GM21367 (cell line): ENCODE measurements around the gene PTRH2.

Source experiments
- ATAC-seq: cut with Tn5 transposase; IDR thresholded peaks from one replicate; pipeline ENCODE4 v1.9.1; 2021; ENCODE audit not compliant: unreplicated experiment

The PTRH2 gene

DNA sequence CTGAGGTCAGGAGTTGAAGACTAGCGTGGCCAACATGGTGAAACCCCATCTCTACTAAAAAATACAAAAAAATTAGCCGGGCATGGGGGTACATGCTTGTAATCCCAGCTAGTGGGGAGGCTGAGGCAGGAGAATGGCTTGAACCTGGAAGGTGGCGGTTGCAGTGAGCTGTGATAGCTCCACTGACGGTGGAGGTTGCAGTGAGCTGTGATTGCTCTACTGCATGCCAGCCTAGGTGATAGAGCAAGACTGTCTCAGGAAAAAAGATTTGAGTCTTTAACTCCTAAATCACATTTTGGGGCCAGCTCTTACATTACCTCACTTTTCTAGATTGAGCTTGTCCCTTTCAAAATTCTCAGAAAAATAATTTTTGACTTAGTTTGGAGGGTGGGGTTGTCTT, 15.4 kb upstream of the PTRH2 start:
- ATAC-seq: no peak

DNA sequence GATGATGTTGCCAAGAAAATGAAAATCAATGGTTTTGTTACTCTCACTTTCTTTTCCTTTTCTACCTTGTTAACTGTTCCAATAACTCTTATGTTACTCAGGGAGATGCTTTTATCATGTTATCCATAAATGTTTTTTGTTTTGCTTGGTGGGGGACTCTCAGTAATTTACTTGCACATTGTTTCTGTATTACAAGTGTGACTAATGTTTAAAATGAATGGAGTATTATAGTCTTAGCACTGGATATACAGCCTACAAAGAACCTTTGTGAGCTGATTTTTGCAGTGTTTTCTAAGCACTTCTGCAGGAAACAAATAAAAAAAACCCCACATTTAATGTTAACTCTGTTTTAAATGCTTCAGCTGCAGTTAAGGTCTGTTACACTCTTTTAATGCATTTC, 12.3 kb upstream of the PTRH2 start:
- ATAC-seq: no peak

GRCh38 chr17:59716427-59716826, 9.2 kb upstream of the PTRH2 start:
- no peak for ATAC-seq

- no peak for ATAC-seq
Measured at GRCh38 chr17:59714255-59714654, 7.0 kb upstream of the PTRH2 start.

DNA sequence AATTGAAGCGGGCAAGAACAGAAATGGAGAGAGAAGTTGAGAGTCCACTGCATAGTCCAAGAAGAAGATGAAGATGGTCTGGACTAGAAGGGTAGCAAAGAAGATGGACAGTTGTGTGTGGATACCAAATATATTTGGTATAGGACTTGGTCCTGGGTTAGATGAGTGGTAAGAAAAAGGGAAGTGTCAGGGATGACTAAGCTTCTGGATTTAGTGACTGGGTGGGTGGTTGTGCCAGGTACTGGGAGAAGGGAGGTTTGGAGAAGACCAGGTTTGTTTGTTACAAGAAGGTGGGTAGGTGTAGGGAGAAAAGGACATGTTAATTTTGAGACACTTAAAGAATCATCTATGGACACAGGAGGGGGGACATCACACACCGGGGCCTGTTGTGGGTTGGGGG, 5.6 kb upstream of the PTRH2 start:
- ATAC-seq: no peak

- no peak for ATAC-seq
Measured at GRCh38 chr17:59711936-59712335, 4.7 kb upstream of the PTRH2 start.

- no peak for ATAC-seq
Measured at GRCh38 chr17:59707971-59708430, 771 bp upstream of the PTRH2 start.

DNA sequence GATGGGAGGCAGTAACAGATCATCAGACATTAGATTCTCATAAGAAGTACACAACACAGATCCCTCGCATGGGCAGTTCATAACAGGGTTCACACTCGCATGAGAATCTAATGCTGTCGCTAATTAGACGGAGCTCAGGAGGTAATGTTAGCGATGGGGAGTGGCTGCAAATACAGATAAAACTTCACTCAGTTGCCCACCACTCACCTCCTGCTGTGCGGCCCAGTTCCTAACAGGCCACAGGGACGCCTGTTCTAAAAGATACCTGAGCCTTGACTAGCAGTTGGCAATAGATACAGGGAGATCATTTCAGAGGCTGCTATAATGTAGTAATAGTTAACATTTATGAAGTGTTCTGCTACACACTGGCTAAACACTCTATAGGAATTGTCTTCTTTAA, 4.9 kb downstream of the PTRH2 start:
- no peak for ATAC-seq

- ATAC-seq: no peak
Measured at GRCh38 chr17:59699786-59700185, 7.4 kb downstream of the PTRH2 start.

DNA sequence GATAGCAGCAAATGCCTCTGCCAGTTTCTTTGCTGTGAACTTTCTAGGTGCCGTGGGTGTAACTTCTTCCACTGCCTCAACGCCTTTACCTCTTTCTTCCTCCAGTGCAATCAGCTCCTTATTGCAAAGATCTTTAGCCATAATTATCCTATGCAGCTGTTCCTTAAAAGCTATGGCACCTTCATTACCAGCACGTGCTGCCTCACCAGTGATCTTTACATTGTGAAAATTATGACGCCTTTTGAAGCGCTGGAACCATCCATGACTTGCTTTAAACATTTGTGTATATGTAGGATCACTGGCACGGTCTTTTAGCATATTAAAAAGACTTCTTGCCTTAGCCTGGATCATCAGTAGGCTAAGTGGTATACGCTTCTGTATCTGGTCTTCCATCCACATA, 8.0 kb downstream of the PTRH2 start:
- no peak for ATAC-seq

DNA sequence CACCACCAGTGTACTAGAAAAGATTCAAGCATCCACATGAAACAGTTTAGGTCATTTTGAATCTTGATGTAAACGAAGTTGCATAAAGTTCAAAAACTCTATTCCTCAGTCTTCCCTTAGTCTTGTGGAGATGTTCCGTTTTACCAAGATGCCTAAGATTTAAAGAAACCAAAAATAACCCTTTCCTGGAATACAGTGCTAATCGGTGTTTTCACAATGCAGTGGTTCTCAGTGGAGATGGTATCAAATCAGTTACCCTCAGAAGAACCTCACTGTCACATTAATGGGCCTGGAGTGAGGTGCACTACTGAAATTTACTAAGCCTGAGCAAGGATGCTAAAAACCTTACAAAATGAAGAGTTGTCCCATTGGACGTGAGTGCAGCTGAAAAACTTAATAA, 9.1 kb downstream of the PTRH2 start:
- ATAC-seq: no peak

- no peak for ATAC-seq
Measured at GRCh38 chr17:59696682-59697277, 10.4 kb downstream of the PTRH2 start.

DNA sequence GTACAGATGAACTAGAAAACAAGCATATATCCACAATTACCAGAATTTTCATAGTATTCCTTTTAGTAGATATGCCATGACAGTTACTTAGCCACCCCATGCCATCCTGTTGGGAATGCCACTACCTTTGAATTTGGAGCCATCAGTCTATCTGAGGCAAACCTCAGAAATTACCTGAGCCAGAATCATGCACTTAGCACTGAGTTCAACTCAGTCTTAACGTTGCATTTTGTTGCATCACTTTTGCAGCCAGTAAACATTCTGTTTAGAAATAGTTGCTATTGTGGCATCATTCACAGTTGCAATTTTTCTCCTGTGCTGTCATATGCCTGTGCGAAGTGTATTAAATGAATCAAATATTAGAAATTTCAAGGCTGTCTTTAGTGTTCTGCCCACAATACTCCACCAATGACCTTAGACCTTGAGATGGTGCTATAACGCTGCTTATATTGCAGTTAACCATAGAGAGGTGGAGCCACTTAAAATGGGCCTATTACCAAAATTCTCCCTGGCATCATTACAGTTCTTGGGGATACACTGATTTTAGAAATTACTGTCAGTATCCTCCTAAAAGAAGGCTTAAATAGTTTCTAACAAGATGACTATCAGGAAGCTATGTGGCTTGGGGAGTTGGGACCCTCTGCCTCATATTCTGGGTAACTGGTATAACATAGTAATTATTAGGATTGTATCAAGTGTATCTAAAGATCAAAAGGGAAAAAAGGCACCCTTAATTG, 11.1 kb downstream of the PTRH2 start:
- ATAC-seq: no peak

- no peak for ATAC-seq
Measured at GRCh38 chr17:59694344-59694743, 12.9 kb downstream of the PTRH2 start.

DNA sequence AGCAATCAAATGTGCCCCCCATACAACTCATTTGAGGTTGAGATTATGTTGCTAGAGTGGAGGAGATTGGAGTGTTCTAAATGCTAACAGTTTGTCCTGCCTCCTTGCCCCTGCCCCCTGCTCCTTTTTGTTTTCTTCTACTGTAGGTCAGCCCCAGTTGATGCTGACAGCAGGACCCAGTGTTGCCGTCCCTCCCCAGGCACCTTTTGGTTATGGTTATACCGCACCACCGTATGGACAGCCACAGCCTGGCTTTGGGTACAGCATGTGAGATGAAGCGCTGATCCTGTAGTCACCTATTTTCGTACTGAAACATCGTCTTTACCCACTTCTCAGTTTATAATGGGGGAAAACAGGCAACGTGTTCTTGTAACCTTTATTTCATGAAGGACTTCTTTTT, 13.6 kb downstream of the PTRH2 start:
- no peak for ATAC-seq

GRCh38 chr17:59688496-59688895, 18.7 kb downstream of the PTRH2 start:
- ATAC-seq: no peak

- no peak for ATAC-seq
Measured at GRCh38 chr17:59688008-59688407, 19.2 kb downstream of the PTRH2 start.

GRCh38 chr17:59684967-59685366, 22.3 kb downstream of the PTRH2 start:
- ATAC-seq: no peak

- no peak for ATAC-seq
Measured at GRCh38 chr17:59683283-59683682, 23.9 kb downstream of the PTRH2 start.

- no peak for ATAC-seq
Measured at GRCh38 chr17:59680314-59680713, 26.9 kb downstream of the PTRH2 start.

DNA sequence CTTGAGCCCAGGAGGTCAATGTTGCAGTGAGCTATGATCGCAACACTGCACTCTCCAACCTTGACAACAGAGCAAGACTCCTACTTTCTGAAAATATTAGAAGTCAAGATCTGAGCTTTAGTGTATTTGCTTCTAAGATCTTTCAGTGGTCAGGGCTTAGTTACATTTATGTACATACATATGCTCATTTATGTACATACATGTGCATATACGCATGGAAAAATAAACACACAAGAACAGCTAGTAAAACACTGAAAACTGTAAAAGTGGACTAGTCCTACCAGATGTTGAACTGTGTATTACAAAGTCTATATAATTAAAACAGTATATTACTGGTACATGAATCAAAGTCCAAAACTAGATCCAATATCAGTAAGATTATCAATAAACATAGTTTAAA, 28.3 kb downstream of the PTRH2 start:
- ATAC-seq: no peak

GRCh38 chr17:59676716-59677115, 30.5 kb downstream of the PTRH2 start:
- no peak for ATAC-seq

DNA sequence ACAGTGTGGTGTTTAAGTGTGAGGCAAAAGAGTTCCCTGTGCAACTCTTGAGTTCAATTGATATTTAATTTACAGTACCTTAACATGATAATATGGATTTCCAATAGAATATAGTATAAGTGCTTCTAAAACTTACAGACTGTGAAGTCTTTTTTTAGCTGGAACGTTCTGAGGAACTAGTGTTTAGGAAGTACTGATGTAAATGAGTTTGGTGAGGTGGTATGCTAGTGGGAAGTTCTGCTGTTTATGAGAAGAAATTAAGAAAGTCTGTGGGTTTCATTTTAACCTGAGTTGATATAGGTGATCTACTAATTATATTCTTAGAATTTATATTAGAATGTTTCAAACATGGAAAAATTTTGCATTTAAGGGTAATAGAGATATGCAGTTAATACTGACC, 32.0 kb downstream of the PTRH2 start:
- no peak for ATAC-seq
